ENCODE measurements around the gene DENND1A.
A peak's percentile ranks its signal among the peaks of the same experiment; 100 is the strongest.

Gene DENND1A

GRCh38 chr9:123702483-123702882 lies 227.4 kb downstream of the DENND1A start:
- DNase-seq (ENCODE audit: low read depth): no peak
- no peak overlapping the region for H3K4me3 ChIP-seq (ENCODE audit: low read length)
- no peak for TF ChIP-seq CTCF (conservative IDR thresholded peaks at IDR 0.05; ENCODE audit: low read depth, low read length)

GRCh38 chr9:123697686-123698085 lies 232.2 kb downstream of the DENND1A start:
- no peak for DNase-seq (ENCODE audit: low read depth)
- no peak overlapping the region for H3K4me3 ChIP-seq (ENCODE audit: low read length)
- no peak for TF ChIP-seq CTCF (conservative IDR thresholded peaks at IDR 0.05; ENCODE audit: low read depth, low read length)

- no peak for DNase-seq (ENCODE audit: low read depth)
- TF ChIP-seq CTCF (conservative IDR thresholded peaks at IDR 0.05; ENCODE audit: low read depth, low read length): no peak
Observed at GRCh38 chr9:123696476-123696875, 233.4 kb downstream of the DENND1A start.

GRCh38 chr9:123695386-123695785 lies 234.5 kb downstream of the DENND1A start:
- DNase-seq (ENCODE audit: low read depth): no peak
- TF ChIP-seq CTCF (conservative IDR thresholded peaks at IDR 0.05; ENCODE audit: low read depth, low read length): no peak
- H3K4me3 ChIP-seq (ENCODE audit: low read length): no peak overlapping the region

More at GRCh38 chr9:123696476-123696875, 233.4 kb downstream of the DENND1A start:
- no peak overlapping the region for H3K4me3 ChIP-seq (ENCODE audit: low read length)

- no peak for TF ChIP-seq CTCF (conservative IDR thresholded peaks at IDR 0.05; ENCODE audit: low read depth, low read length)
- H3K4me3 ChIP-seq (ENCODE audit: low read length): no peak overlapping the region
- DNase-seq (ENCODE audit: low read depth): no peak
Observed at GRCh38 chr9:123691765-123692303, 238.1 kb downstream of the DENND1A start.

GRCh38 chr9:123689701-123690428 lies 240.1 kb downstream of the DENND1A start:
- TF ChIP-seq CTCF (conservative IDR thresholded peaks at IDR 0.05; ENCODE audit: low read depth, low read length): no peak
- DNase-seq (ENCODE audit: low read depth): peak; percentile 24
- H3K4me3 ChIP-seq (ENCODE audit: low read length): no peak overlapping the region

GRCh38 chr9:123687246-123687751 lies 242.6 kb downstream of the DENND1A start:
- DNase-seq (ENCODE audit: low read depth): no peak

More at GRCh38 chr9:123687246-123687751, 242.6 kb downstream of the DENND1A start:
- H3K4me3 ChIP-seq (ENCODE audit: low read length): no peak overlapping the region
- no peak for TF ChIP-seq CTCF (conservative IDR thresholded peaks at IDR 0.05; ENCODE audit: low read depth, low read length)

Measured in retinal pigment epithelial cell (primary cell).